ENCODE results near the gene KLC4.

The KLC4 gene

DNA sequence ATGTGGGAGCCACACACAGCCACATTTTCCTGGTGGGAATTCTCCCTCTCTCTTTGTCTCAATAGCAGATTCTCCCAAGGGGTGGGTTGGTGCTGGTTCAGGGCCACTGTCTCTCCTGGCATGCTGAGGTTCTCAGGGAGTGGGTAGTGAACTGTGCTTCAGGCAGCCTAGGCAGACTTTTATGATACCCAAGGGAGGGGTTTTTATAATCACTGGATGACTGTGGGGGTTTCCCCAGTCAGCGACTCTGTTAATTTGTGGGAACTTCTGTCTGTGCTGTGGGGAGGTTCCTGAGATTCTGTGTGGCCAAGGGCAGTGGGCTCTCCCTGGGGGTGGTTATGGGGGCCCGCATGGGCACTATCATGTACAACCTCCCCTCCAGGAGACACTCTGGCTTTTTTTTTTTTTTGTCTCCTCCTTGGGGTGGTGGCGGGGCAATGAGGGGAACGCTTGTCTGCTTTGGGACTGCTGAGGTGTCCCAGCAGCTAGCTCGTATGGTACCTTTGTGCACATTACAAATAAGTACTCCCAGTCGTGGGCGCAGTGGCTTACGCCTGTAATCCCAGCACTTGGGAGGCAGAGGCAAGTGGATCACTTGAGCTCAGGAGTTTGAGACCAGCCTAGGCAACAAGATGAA, 26.7 kb downstream of the KLC4 start:
- ATAC-seq (ENCODE audit: insufficient read depth, low read depth) (no peak), DNase-seq (no peak)
- Histone ChIP-seq H3K9ac (ENCODE audit: low read depth, low read length) (no peak overlapping the region), H3K4me3 (ENCODE audit: low read depth in 1 of 2, low read length in 2 of 2) (no peak overlapping the region), H3K9me3 (ENCODE audit: insufficient read depth, low read length, severe bottlenecking) (no peaks in the 10 kb centered on the region), H3K27me3 (ENCODE audit: insufficient read depth, low read length, poor library complexity) (no peaks in the 10 kb centered on the region), H3K36me3 (ENCODE audit: insufficient read depth, low read length) (no peaks in the 10 kb centered on the region), H3K27ac (ENCODE audit: low read length) (no peak overlapping the region), H2AFZ (ENCODE audit: low read depth, low read length) (no peak overlapping the region), H3K4me1 (ENCODE audit: insufficient read depth, low read length) (peaks cover 2% of the 10 kb centered on the region), H3K79me2 (ENCODE audit: insufficient read depth, low read length) (peaks cover 87% of the 10 kb centered on the region), H4K20me1 (ENCODE audit: insufficient read depth, low read length) (peaks cover 85% of the 10 kb centered on the region), H3K4me2 (ENCODE audit: insufficient read depth, low read length) (no peak overlapping the region)
- TF ChIP-seq EZH2 (IDR thresholded peaks at IDR 0.05; ENCODE audit: borderline replicate concordance, low read depth, low read length, severe bottlenecking) = no peak
- TF ChIP-seq, protein P1, sequence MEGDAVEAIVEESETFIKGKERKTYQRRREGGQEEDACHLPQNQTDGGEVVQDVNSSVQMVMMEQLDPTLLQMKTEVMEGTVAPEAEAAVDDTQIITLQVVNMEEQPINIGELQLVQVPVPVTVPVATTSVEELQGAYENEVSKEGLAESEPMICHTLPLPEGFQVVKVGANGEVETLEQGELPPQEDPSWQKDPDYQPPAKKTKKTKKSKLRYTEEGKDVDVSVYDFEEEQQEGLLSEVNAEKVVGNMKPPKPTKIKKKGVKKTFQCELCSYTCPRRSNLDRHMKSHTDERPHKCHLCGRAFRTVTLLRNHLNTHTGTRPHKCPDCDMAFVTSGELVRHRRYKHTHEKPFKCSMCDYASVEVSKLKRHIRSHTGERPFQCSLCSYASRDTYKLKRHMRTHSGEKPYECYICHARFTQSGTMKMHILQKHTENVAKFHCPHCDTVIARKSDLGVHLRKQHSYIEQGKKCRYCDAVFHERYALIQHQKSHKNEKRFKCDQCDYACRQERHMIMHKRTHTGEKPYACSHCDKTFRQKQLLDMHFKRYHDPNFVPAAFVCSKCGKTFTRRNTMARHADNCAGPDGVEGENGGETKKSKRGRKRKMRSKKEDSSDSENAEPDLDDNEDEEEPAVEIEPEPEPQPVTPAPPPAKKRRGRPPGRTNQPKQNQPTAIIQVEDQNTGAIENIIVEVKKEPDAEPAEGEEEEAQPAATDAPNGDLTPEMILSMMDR (IDR thresholded peaks at IDR 0.05; ENCODE audit: borderline replicate concordance, extremely low read depth, low read length, poor library complexity, severe bottlenecking) = no peak

DNA sequence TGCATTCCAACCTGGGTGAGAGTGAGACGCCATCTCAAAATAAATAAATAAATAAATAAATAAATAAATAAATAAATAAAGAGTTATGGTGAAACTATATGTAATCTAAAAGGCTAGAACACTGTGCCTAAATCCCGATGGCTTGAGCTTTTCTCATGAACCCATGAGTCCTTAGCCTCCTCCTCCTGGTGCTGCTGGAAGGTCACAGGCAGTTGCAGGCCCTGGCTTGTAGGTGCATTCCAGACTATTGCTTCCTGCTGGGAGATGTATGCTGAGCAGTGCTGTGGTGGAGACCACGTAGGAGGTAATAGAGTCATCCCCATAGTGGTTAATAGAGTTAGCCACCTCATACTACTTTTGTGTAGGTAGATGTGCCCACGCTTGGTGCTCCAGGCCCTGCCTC, 29.2 kb downstream of the KLC4 start:
- Histone ChIP-seq H3K36me3 (ENCODE audit: insufficient read depth, low read length) (no peaks in the 10 kb centered on the region), H3K79me2 (ENCODE audit: insufficient read depth, low read length) (peaks cover 73% of the 10 kb centered on the region), H4K20me1 (ENCODE audit: insufficient read depth, low read length) (peaks cover 81% of the 10 kb centered on the region), H3K9me3 (ENCODE audit: insufficient read depth, low read length, severe bottlenecking) (no peaks in the 10 kb centered on the region), H3K4me2 (ENCODE audit: insufficient read depth, low read length) (no peak overlapping the region), H3K27me3 (ENCODE audit: insufficient read depth, low read length, poor library complexity) (no peaks in the 10 kb centered on the region), H2AFZ (ENCODE audit: low read depth, low read length) (no peak overlapping the region), H3K4me1 (ENCODE audit: insufficient read depth, low read length) (peaks cover 27% of the 10 kb centered on the region), H3K4me3 (ENCODE audit: low read depth in 1 of 2, low read length in 2 of 2) (no peak overlapping the region), H3K9ac (ENCODE audit: low read depth, low read length) (no peak overlapping the region), H3K27ac (ENCODE audit: low read length) (no peak overlapping the region)
- TF ChIP-seq, protein P1 (IDR thresholded peaks at IDR 0.05; ENCODE audit: borderline replicate concordance, extremely low read depth, low read length, poor library complexity, severe bottlenecking) = no peak
- no peak for TF ChIP-seq EZH2 (IDR thresholded peaks at IDR 0.05; ENCODE audit: borderline replicate concordance, low read depth, low read length, severe bottlenecking)
- ATAC-seq (ENCODE audit: insufficient read depth, low read depth) (no peak), DNase-seq (no peak)

DNA sequence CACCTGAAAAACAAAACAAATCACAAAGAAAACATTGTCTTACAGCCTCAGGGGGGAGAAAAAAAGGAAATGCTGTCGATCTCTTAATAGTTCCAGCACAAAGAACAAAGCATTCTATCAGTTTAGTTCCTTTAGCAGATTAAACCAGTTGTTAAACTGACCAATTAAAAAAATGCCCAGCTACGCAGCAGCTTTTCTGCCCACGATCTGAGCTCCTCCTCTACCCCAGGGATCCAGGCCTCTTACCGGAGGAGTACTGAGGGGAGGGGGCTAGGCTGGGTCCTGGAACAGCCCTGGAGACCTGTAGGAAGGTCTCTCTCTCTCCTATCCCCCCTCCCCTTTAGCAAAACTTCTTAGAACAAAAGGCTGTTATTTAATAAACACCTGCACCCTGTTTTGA, 30.0 kb downstream of the KLC4 start:
- peaks cover 82% of the 10 kb centered on the region for H4K20me1 ChIP-seq (ENCODE audit: insufficient read depth, low read length)
- no peak for ATAC-seq (ENCODE audit: insufficient read depth, low read depth)
- peaks cover 32% of the 10 kb centered on the region for H3K4me1 ChIP-seq (ENCODE audit: insufficient read depth, low read length)
- H3K4me3 ChIP-seq (ENCODE audit: low read depth in 1 of 2, low read length in 2 of 2) = no peak overlapping the region
- no peak overlapping the region for H3K4me2 ChIP-seq (ENCODE audit: insufficient read depth, low read length)
- no peak overlapping the region for H3K27ac ChIP-seq (ENCODE audit: low read length)
- H3K27me3 ChIP-seq (ENCODE audit: insufficient read depth, low read length, poor library complexity) = no peaks in the 10 kb centered on the region
- TF ChIP-seq EZH2 (IDR thresholded peaks at IDR 0.05; ENCODE audit: borderline replicate concordance, low read depth, low read length, severe bottlenecking) = no peak
- TF ChIP-seq, protein P1 (IDR thresholded peaks at IDR 0.05; ENCODE audit: borderline replicate concordance, extremely low read depth, low read length, poor library complexity, severe bottlenecking) = no peak
- peaks cover 70% of the 10 kb centered on the region for H3K79me2 ChIP-seq (ENCODE audit: insufficient read depth, low read length)
- H3K36me3 ChIP-seq (ENCODE audit: insufficient read depth, low read length) = no peaks in the 10 kb centered on the region
- H2AFZ ChIP-seq (ENCODE audit: low read depth, low read length) = no peak overlapping the region
- DNase-seq = no peak
- no peaks in the 10 kb centered on the region for H3K9me3 ChIP-seq (ENCODE audit: insufficient read depth, low read length, severe bottlenecking)
- H3K9ac ChIP-seq (ENCODE audit: low read depth, low read length) = no peak overlapping the region
